Choroid plexus epithelial cell (primary cell): ENCODE results near the gene ARHGEF3.

Experiments used
- DNase-seq: peaks from one replicate; pipeline ENCODE4 v3.0.0-alpha.2; 2010; ENCODE audit warnings: low read depth
- H3K4me3 ChIP-seq: 2 replicates; pipeline ENCODE4 v1.5.1; 2011; ENCODE audit warnings: low read depth, mild to moderate bottlenecking, control low read depth, low read length, moderate library complexity
- CTCF ChIP-seq: conservative IDR thresholded peaks from 2 replicates; pipeline ENCODE4 v1.5.1; 2011; ENCODE audit warnings: low read depth, mild to moderate bottlenecking, control low read depth, inconsistent platforms, low read length, moderate library complexity

The ARHGEF3 gene

GRCh38 chr3:56787258-56787775 is 14.4 kb downstream of the ARHGEF3 start:
- no peak for TF ChIP-seq CTCF
- no peak for DNase-seq
- H3K4me3 ChIP-seq = no peak overlapping the region

GRCh38 chr3:56785499-56785898 is 16.2 kb downstream of the ARHGEF3 start:
- no peak for TF ChIP-seq CTCF
- H3K4me3 ChIP-seq = no peak overlapping the region
- no peak for DNase-seq

GRCh38 chr3:56784448-56785001 is 17.2 kb downstream of the ARHGEF3 start:
- no peak for DNase-seq
- no peak overlapping the region for H3K4me3 ChIP-seq
- no peak for TF ChIP-seq CTCF

- H3K4me3 ChIP-seq = no peak overlapping the region
- no peak for TF ChIP-seq CTCF
- DNase-seq = peak; percentile 85
These were observed 17.9 kb downstream of the ARHGEF3 start for GRCh38 chr3:56783644-56784447.

GRCh38 chr3:56782906-56783305 is 18.8 kb downstream of the ARHGEF3 start:
- no peak for DNase-seq
- H3K4me3 ChIP-seq = no peak overlapping the region
- no peak for TF ChIP-seq CTCF

- H3K4me3 ChIP-seq = no peak overlapping the region
- no peak for TF ChIP-seq CTCF
- DNase-seq = no peak
These were observed 19.5 kb downstream of the ARHGEF3 start for GRCh38 chr3:56782215-56782614.

- no peak overlapping the region for H3K4me3 ChIP-seq
- no peak for TF ChIP-seq CTCF
- no peak for DNase-seq
These were observed 20.0 kb downstream of the ARHGEF3 start for GRCh38 chr3:56781762-56782161.
